GM13977 (cell line): Measurements from ENCODE around the gene ISYNA1.

Experiments
- DNase-seq: peaks from one replicate; pipeline ENCODE4 v3.0.0; 2012; ENCODE audit warnings: low spot score
- CTCF ChIP-seq: IDR thresholded peaks from 2 replicates; pipeline ENCODE4 v1.5.1; 2012; ENCODE audit warnings: mild to moderate bottlenecking, control low read depth; ENCODE audit not compliant: insufficient read depth; ENCODE audit errors: extremely low read depth, missing control alignments
- in situ Hi-C: fragments of 300-500 bp; cut with MboI; formaldehyde crosslinking; loops from one replicate; pipeline ENCODE4 v1.12.0; 2022; ENCODE audit warnings: low sequenced_read_pairs, low pct_unique_long_range_greater_than_20kb, mixed read lengths, inconsistent platforms; ENCODE audit not compliant: unreplicated experiment

ISYNA1 gene

GRCh38 chr19:18392417-18392816 lies 45.5 kb downstream of the ISYNA1 start:
- DNase-seq, result peak; percentile 56
- TF ChIP-seq CTCF, result no peak
- in situ Hi-C loops, result no loop called here

- in situ Hi-C loops, result no loop called here
- no peak for DNase-seq
- TF ChIP-seq CTCF, result no peak
These were observed 46.3 kb downstream of the ISYNA1 start for GRCh38 chr19:18391509-18392075.

GRCh38 chr19:18390065-18390907 lies 47.6 kb downstream of the ISYNA1 start:
- DNase-seq, result no peak
- no peak for TF ChIP-seq CTCF
- in situ Hi-C loops, result no loop called here

GRCh38 chr19:18389726-18390064 lies 48.2 kb downstream of the ISYNA1 start:
- DNase-seq, result no peak
- no peak for TF ChIP-seq CTCF
- in situ Hi-C loops, result no loop called here

- DNase-seq, result no peak
- TF ChIP-seq CTCF, result no peak
- in situ Hi-C loops, result no loop called here
These were observed 48.8 kb downstream of the ISYNA1 start for GRCh38 chr19:18388960-18389725.

- in situ Hi-C loops, result no loop called here
- peak; percentile 100 for TF ChIP-seq CTCF
- DNase-seq, result peak; percentile 95
These were observed 49.6 kb downstream of the ISYNA1 start for GRCh38 chr19:18388100-18388959.
